K562 (cell line): ENCODE results near the gene IL37. TPM values are rescaled to one million over a fixed set of nuclear protein-coding genes. Genes with fewer than 3 reads are reported as not detected.

Source experiments
- AFF4 ChIP-seq: sonication (generic); formaldehyde crosslinking; IDR thresholded peaks from 2 replicates; pipeline ENCODE4 v1.8.0; 2023; ENCODE audit warnings: mild to moderate bottlenecking, missing genetic modification reagents
- CEBPG ChIP-seq, 3 experiments: fragments of 200-800 bp in 1 of 3; sonication (Bioruptor generic) in 1 of 3; sonication (generic) in 1 of 3; formaldehyde crosslinking in 1 of 3; IDR thresholded peaks in 2 of 3; conservative IDR thresholded peaks in 1 of 3; 2 replicates each; pipeline versions ENCODE4 v1.6.1 to v1.8.0; 2016 to 2022; ENCODE audit warnings: missing compliant biosample characterization in 2 of 3, missing genetic modification characterization in 2 of 3, mild to moderate bottlenecking in 1 of 3, missing genetic modification reagents in 1 of 3
- KDM1A ChIP-seq, 2 experiments: fragments of 450-650 bp; IDR thresholded peaks; 2 replicates each; pipeline ENCODE4 v1.6.1; 2016; ENCODE audit warnings: mild to moderate bottlenecking in 2 of 2
- NFYB ChIP-seq: IDR thresholded peaks from 2 replicates; pipeline ENCODE4 v1.6.1; 2011; ENCODE audit warnings: mild to moderate bottlenecking, moderate library complexity; ENCODE audit not compliant: insufficient read length; ENCODE audit errors: extremely low read depth
- NR4A1 ChIP-seq, 2 experiments: fragments of 250-450 bp in 1 of 2; fragments of 450-650 bp in 1 of 2; sonication (Bioruptor Pico) in 1 of 2; IDR thresholded peaks; 2 replicates each; pipeline versions ENCODE4 v1.4.0 to v1.6.1; 2016 to 2020; ENCODE audit warnings: mild to moderate bottlenecking in 2 of 2, missing compliant biosample characterization in 1 of 2, missing genetic modification characterization in 1 of 2, moderate library complexity in 1 of 2
- POLR2H ChIP-seq: IDR thresholded peaks from 2 replicates; pipeline ENCODE4 v1.6.1; 2016; ENCODE audit warnings: missing genetic modification characterization, low read depth, mild to moderate bottlenecking, control low read depth, missing compliant biosample characterization, moderate library complexity
- SMAD2 ChIP-seq: fragments of 150-350 bp; IDR thresholded peaks from 2 replicates; pipeline ENCODE4 v1.6.1; 2014; ENCODE audit warnings: low read depth, mild to moderate bottlenecking, low read length
- SMC3 ChIP-seq: conservative IDR thresholded peaks from 2 replicates; pipeline ENCODE4 v1.6.1; 2011; ENCODE audit warnings: low read depth, low read length, improper control_type of control experiment; ENCODE audit not compliant: insufficient read depth
- TCF7L2 ChIP-seq: fragments of 150-350 bp; IDR thresholded peaks from 2 replicates; pipeline ENCODE4 v1.6.1; 2016; ENCODE audit warnings: low read depth, mild to moderate bottlenecking, low read length, moderate library complexity
- YY1 ChIP-seq, 3 experiments: IDR thresholded peaks; 2 replicates each; pipeline ENCODE4 v1.6.1; 2011; ENCODE audit warnings: low read length in 2 of 3, mild to moderate bottlenecking in 2 of 3, moderate library complexity in 2 of 3, borderline replicate concordance in 1 of 3, control low read depth in 1 of 3, low read depth in 1 of 3; ENCODE audit not compliant: insufficient read depth in 3 of 3, insufficient replicate concordance in 2 of 3, control insufficient read depth in 1 of 3, insufficient read length in 1 of 3; ENCODE audit errors: extremely low read depth in 1 of 3
- ZKSCAN1 ChIP-seq: fragments of 150-350 bp; IDR thresholded peaks from 2 replicates; pipeline ENCODE4 v1.6.1; 2016; ENCODE audit warnings: low read depth, low read length
- ZMIZ1 ChIP-seq, 2 experiments: fragments of 150-350 bp in 1 of 2; IDR thresholded peaks; 2 replicates each; pipeline ENCODE4 v1.6.1; 2012 to 2016; ENCODE audit warnings: low read depth in 2 of 2, low read length in 2 of 2, mild to moderate bottlenecking in 1 of 2, moderate library complexity in 1 of 2
- polyA plus RNA-seq, 8 experiments: library from polyadenylated mRNA; depleted of rRNA in 4 of 8; stranded (reverse) in 5 of 8; unstranded in 3 of 8; fragments of >200 nt; fragmentation: Nextera tagmentation in 2 of 8; fragmentation: Illumina TruSeq in 1 of 8; extraction: Ambion mirVana in 2 of 8; extraction: Trizol in 1 of 8; gene quantifications; 2 replicates each; pipeline versions ENCODE4 v1.2.1 to v1.2.3, GENCODE V29; 2011 to 2014; ENCODE audit warnings: inconsistent platforms in 1 of 8, missing spikeins in 1 of 8
- total RNA-seq, 7 experiments: library from RNA; depleted of rRNA in 6 of 7; stranded (reverse); fragments of >200 nt in 6 of 7; fragmentation: Illumina TruSeq in 2 of 7; extraction: Trizol in 2 of 7; gene quantifications; 2 replicates each; pipeline versions ENCODE4 v1.2.1 to v1.2.3, GENCODE V29; 2011 to 2021; ENCODE audit warnings: low replicate concordance in 1 of 7
- TF ChIP-seq, protein P1 (sequence below): fragments of 450-650 bp; IDR thresholded peaks from 2 replicates; pipeline ENCODE4 v1.6.1; 2017; ENCODE audit warnings: mild to moderate bottlenecking, moderate library complexity

IL37 gene
- total and polyA plus RNA-seq, 9 of the 15 experiments (the other 6 are each of a cell fraction or from before 2014, with no cell fraction given) = not detected

- TF ChIP-seq ZMIZ1 (IDR thresholded peaks at IDR 0.05; ENCODE audit: low read depth in 2 of 2, low read length in 2 of 2) (no peak), POLR2H (tag) (no peak), SMC3 (no peak), NFYB (no peak), KDM1A (IDR thresholded peaks at IDR 0.05) (no peak), AFF4 (CRISPR knock-in tag) (no peak), TCF7L2 (no peak), YY1 (IDR thresholded peaks at IDR 0.05; ENCODE audit: borderline replicate concordance in 1 of 3, control insufficient read depth in 1 of 3, extremely low read depth in 1 of 3, insufficient read depth in 3 of 3, insufficient read length in 1 of 3, insufficient replicate concordance in 2 of 3, low read depth in 1 of 3, low read length in 2 of 3) (no peak), NR4A1 (CRISPR knock-in tag; IDR thresholded peaks at IDR 0.05) (no peak), NR4A1 (tag; IDR thresholded peaks at IDR 0.05) (no peak), CEBPG (CRISPR knock-in tag; IDR thresholded peaks at IDR 0.05) (no peak), CEBPG (tag; conservative IDR thresholded peaks at IDR 0.05 in 1 of 2, IDR thresholded peaks at IDR 0.05 in 1 of 2) (no peak), SMAD2 (no peak), ZKSCAN1 (no peak)
- TF ChIP-seq, protein P1, sequence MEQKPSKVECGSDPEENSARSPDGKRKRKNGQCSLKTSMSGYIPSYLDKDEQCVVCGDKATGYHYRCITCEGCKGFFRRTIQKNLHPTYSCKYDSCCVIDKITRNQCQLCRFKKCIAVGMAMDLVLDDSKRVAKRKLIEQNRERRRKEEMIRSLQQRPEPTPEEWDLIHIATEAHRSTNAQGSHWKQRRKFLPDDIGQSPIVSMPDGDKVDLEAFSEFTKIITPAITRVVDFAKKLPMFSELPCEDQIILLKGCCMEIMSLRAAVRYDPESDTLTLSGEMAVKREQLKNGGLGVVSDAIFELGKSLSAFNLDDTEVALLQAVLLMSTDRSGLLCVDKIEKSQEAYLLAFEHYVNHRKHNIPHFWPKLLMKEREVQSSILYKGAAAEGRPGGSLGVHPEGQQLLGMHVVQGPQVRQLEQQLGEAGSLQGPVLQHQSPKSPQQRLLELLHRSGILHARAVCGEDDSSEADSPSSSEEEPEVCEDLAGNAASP = no peak
These were observed 28.5 kb downstream of the IL37 start (continued) for GRCh38 chr2:112939425-112939824.
